NT2/D1 (cell line): ENCODE measurements around the gene GSTCD.

Source experiments
- DNase-seq: peaks from one replicate; pipeline ENCODE4 v3.0.0-alpha.2; 2011; ENCODE audit warnings: low read depth, low spot score
- H3K27me3 ChIP-seq: 2 replicates; pipeline ENCODE4 v1.6.0; 2011; ENCODE audit warnings: mild to moderate bottlenecking; ENCODE audit not compliant: insufficient read length, insufficient read depth
- H3K36me3 ChIP-seq: 2 replicates; pipeline ENCODE4 v1.6.1; 2011; ENCODE audit warnings: mild to moderate bottlenecking, low read length, mixed read lengths; ENCODE audit not compliant: insufficient read depth, insufficient read length
- H3K4me1 ChIP-seq: 2 replicates; pipeline ENCODE4 v1.5.1; 2011; ENCODE audit not compliant: insufficient read depth, insufficient read length
- H3K4me3 ChIP-seq: 2 replicates; pipeline ENCODE4 v1.5.1; 2011; ENCODE audit warnings: low read depth; ENCODE audit not compliant: insufficient read length
- H3K9ac ChIP-seq: 2 replicates; pipeline ENCODE4 v1.6.0; 2011; ENCODE audit warnings: low read depth; ENCODE audit not compliant: insufficient read length
- H3K9me3 ChIP-seq: 2 replicates; pipeline ENCODE4 v1.5.1; 2011; ENCODE audit warnings: mild to moderate bottlenecking, low read length; ENCODE audit not compliant: insufficient read depth
- SUZ12 ChIP-seq: IDR thresholded peaks from 2 replicates; pipeline ENCODE4 v1.6.1; 2011; ENCODE audit not compliant: insufficient read length, insufficient read depth; ENCODE audit errors: extremely low read depth
- YY1 ChIP-seq: IDR thresholded peaks from 2 replicates; pipeline ENCODE4 v1.6.1; 2011; ENCODE audit not compliant: insufficient read length, insufficient read depth
- ZNF274 ChIP-seq: IDR thresholded peaks from 2 replicates; pipeline ENCODE4 v1.6.1; 2011; ENCODE audit warnings: mild to moderate bottlenecking, low read depth, low read length

GSTCD gene

GRCh38 chr4:105808030-105808749 is 99.6 kb downstream of the GSTCD start:
- no peaks in the 10 kb centered on the region for H3K36me3 ChIP-seq
- no peaks in the 10 kb centered on the region for H3K4me1 ChIP-seq
- no peak overlapping the region for H3K4me3 ChIP-seq
- TF ChIP-seq ZNF274 = no peak
- no peak for TF ChIP-seq SUZ12
- DNase-seq = no peak
- no peaks in the 10 kb centered on the region for H3K27me3 ChIP-seq
- no peak overlapping the region for H3K9ac ChIP-seq
- H3K9me3 ChIP-seq = no peaks in the 10 kb centered on the region

GRCh38 chr4:105808750-105809041 is 100.1 kb downstream of the GSTCD start:
- H3K4me3 ChIP-seq = no peak overlapping the region
- no peaks in the 10 kb centered on the region for H3K27me3 ChIP-seq
- TF ChIP-seq SUZ12 = no peak
- no peak for TF ChIP-seq ZNF274
- no peak for TF ChIP-seq YY1
- no peaks in the 10 kb centered on the region for H3K36me3 ChIP-seq
- no peak overlapping the region for H3K9ac ChIP-seq
- no peaks in the 10 kb centered on the region for H3K4me1 ChIP-seq
- DNase-seq = no peak
- H3K9me3 ChIP-seq = no peaks in the 10 kb centered on the region

GRCh38 chr4:105815701-105816100 is 107.1 kb downstream of the GSTCD start:
- no peak for DNase-seq
- H3K4me1 ChIP-seq = no peaks in the 10 kb centered on the region
- H3K27me3 ChIP-seq = no peaks in the 10 kb centered on the region
- no peak overlapping the region for H3K9ac ChIP-seq
- H3K9me3 ChIP-seq = no peaks in the 10 kb centered on the region
- H3K4me3 ChIP-seq = no peak overlapping the region
- TF ChIP-seq YY1 (no peak), SUZ12 (no peak), ZNF274 (no peak)
- no peaks in the 10 kb centered on the region for H3K36me3 ChIP-seq

GRCh38 chr4:105822061-105822460 is 113.5 kb downstream of the GSTCD start:
- Histone ChIP-seq H3K4me1 (no peaks in the 10 kb centered on the region), H3K4me3 (no peak overlapping the region), H3K9ac (no peak overlapping the region), H3K36me3 (peaks cover 9% of the 10 kb centered on the region), H3K27me3 (no peaks in the 10 kb centered on the region), H3K9me3 (no peaks in the 10 kb centered on the region)
- TF ChIP-seq SUZ12 (no peak), ZNF274 (no peak), YY1 (no peak)
- DNase-seq = no peak

- H3K4me3 ChIP-seq = no peak overlapping the region
- H3K36me3 ChIP-seq = peaks cover 11% of the 10 kb centered on the region
- H3K4me1 ChIP-seq = no peaks in the 10 kb centered on the region
- H3K27me3 ChIP-seq = no peaks in the 10 kb centered on the region
- TF ChIP-seq ZNF274 = no peak
- no peak for TF ChIP-seq SUZ12
- TF ChIP-seq YY1 = no peak
- no peak overlapping the region for H3K9ac ChIP-seq
- no peaks in the 10 kb centered on the region for H3K9me3 ChIP-seq
- DNase-seq = no peak
Measured at GRCh38 chr4:105828074-105828473, 119.5 kb downstream of the GSTCD start.

GRCh38 chr4:105831189-105831588 is 122.6 kb downstream of the GSTCD start:
- H3K4me1 ChIP-seq = no peaks in the 10 kb centered on the region
- no peaks in the 10 kb centered on the region for H3K9me3 ChIP-seq
- H3K27me3 ChIP-seq = no peaks in the 10 kb centered on the region
- H3K36me3 ChIP-seq = peaks cover 18% of the 10 kb centered on the region
- H3K9ac ChIP-seq = no peak overlapping the region
- H3K4me3 ChIP-seq = no peak overlapping the region
- TF ChIP-seq YY1 (no peak), SUZ12 (no peak), ZNF274 (no peak)
- no peak for DNase-seq

GRCh38 chr4:105835177-105835576 is 126.6 kb downstream of the GSTCD start:
- no peak for TF ChIP-seq SUZ12
- TF ChIP-seq ZNF274 = no peak
- TF ChIP-seq YY1 = no peak

More at GRCh38 chr4:105835177-105835576, 126.6 kb downstream of the GSTCD start:
- DNase-seq = no peak
- H3K27me3 ChIP-seq = no peaks in the 10 kb centered on the region
- H3K36me3 ChIP-seq = peaks cover 22% of the 10 kb centered on the region
- no peaks in the 10 kb centered on the region for H3K9me3 ChIP-seq
- no peaks in the 10 kb centered on the region for H3K4me1 ChIP-seq
- no peak overlapping the region for H3K4me3 ChIP-seq
- H3K9ac ChIP-seq = no peak overlapping the region
